Activated CD4-positive, alpha-beta T cell treated with anti-CD3 and anti-CD28 coated beads for 24 hours (primary cell): Measurements from ENCODE around the gene RPL37.
"Not testable (repeated sequence)": the region's sequence is repeated elsewhere in the genome, so short reads cannot be mapped to it uniquely, and the experiment has no call there.

Source experiments
- DNase-seq, 2 donors: peaks; one replicate each; pipeline ENCODE4 v3.0.0-alpha.2; 2020; ENCODE audit warnings: low read depth in 2 of 2

RPL37 gene

GRCh38 chr5:40834849-40835787 is at the start of gene RPL37:
Gene RPL37 (minus strand): TSS chr5:40835222. CDS start chr5:40835185, 37 bp downstream.
- peak; percentile 80 to 85 for DNase-seq

DNA sequence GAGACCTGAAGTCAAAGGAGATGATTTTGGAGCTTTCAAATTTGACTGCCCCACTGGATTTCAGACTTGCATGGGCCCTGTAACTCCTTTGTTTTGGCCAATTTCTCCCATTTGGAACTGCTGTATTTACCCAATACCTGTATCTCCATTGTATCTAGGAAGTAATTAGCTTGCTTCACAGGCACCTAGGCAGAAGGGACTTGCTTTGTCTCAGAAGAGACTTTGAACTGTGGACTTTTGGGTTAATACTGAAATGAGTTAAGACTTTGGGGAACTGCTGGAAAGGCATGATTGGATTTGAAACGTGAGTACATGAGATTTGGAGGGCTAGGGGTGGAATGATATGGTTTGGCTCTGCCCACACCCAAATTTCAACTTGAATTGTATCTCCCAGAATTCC is 48.0 kb upstream of the RPL37 start:
- not testable (repeated sequence) for DNase-seq

GRCh38 chr5:40882291-40882690 is 47.3 kb upstream of the RPL37 start:
- no peak for DNase-seq

DNA sequence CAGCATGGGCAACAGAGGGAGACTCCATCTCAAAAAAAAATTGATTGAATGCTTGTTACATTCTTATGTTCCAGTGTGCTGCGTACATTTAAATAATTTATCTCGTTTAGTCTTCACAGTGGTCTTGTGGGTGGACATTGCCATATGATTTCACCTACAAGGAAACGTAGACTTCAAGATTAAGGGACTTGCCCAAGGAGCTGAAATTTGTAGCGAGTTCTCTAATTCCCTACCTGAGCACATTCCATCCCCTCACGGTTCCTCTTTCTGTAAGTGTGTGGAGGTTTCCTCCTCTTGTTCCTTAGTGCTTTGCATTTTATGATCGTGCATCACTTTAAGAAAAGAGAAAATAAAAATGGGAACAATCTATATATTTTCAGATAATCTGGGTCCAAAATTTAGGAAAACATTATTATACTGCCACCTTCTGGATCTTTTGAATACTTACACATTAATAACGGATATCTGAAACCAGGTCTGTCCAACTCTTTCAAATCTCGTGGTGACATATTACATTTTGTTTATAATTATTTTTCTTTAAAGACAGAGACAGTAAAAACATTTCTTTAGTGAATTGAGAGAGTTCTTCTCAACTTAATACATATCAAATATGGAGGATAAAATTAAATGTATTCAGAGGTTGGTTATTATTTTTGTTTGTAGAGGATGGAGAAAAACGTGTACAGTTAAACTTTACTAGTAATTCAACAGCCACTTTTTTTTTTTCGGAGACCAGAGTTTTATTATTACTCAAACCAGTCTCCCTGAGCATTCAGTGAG is 44.3 kb upstream of the RPL37 start:
- no peak for DNase-seq

DNA sequence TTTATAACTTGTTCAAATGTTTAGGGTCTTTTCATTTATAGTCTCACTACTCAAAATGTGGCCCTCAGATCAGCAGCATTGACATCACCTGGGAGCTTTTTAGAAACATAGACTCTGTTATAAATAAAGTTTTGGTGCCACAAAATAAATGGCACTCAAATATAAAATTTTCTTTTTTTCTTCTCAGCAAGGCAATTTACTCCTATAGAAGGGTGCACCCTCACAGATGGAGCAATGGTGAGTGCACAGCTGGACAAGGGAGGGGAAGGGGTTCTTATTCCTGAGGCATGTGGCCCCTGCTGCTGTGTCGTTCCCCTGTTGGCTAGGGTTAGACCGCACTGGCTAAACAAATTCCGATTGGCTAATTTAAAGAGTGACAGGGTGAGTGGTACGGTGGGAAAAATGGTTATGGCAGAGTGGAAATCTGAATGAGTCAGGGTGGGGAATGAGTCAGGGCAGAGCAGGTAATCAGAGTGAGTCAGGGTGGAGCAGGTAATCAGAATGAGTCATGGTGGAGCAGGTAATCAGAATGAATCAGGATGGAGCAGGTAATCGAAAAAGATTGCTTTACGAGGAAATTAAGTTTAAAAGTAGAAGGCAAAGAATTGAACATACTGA is 42.5 kb upstream of the RPL37 start:
- DNase-seq: peak in 1 of 2 donors; percentile 2

- no peak for DNase-seq
Observed at GRCh38 chr5:40875958-40876357, 40.9 kb upstream of the RPL37 start.

- no peak for DNase-seq
Observed at GRCh38 chr5:40873286-40873880, 38.4 kb upstream of the RPL37 start.

GRCh38 chr5:40872253-40872652 is 37.2 kb upstream of the RPL37 start:
- not testable (repeated sequence) for DNase-seq

DNA sequence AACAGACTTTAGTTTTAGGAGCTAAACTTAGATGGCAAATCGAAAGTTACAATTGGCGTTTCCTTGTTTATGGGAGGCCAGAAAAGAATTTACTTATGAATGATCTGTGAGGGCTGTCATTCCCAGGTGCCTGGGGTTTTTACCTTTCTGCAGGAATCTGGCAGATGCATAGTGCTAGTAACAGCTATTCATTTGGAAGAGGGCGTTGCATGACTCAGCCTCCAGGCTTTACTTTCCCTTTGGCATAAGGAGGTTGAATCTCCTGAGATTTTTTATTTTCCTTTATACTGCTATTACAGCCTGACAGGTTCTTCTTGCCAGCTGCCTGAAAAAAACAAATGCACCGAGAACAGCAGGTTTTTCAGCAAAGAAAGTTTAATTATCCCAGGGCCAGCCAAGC is 36.2 kb upstream of the RPL37 start:
- no peak for DNase-seq

GRCh38 chr5:40869384-40869783 is 34.4 kb upstream of the RPL37 start:
- DNase-seq: no peak

- no peak for DNase-seq
Observed at GRCh38 chr5:40866844-40867243, 31.8 kb upstream of the RPL37 start.

GRCh38 chr5:40865004-40865403 is 30.0 kb upstream of the RPL37 start:
- not testable (repeated sequence) for DNase-seq

DNA sequence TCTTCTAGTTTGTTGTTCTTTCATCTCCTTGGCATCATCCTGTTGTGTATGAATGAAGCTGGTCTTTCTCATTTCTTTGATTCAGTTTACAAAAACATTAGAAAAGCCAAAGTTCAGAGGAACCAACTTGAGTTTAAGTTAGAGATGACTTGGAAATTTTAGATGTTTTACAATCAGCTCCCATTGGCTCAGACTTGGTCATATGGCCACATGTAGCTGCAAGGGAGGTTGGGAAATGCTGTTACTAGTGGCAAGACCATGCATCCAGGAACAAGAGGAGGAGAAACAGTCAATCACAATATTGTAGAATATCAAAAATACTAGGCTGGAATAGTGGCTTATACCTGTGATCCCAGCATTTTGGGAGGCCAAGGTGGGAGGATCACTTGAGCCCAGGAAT is 25.7 kb upstream of the RPL37 start:
- DNase-seq: no peak

DNA sequence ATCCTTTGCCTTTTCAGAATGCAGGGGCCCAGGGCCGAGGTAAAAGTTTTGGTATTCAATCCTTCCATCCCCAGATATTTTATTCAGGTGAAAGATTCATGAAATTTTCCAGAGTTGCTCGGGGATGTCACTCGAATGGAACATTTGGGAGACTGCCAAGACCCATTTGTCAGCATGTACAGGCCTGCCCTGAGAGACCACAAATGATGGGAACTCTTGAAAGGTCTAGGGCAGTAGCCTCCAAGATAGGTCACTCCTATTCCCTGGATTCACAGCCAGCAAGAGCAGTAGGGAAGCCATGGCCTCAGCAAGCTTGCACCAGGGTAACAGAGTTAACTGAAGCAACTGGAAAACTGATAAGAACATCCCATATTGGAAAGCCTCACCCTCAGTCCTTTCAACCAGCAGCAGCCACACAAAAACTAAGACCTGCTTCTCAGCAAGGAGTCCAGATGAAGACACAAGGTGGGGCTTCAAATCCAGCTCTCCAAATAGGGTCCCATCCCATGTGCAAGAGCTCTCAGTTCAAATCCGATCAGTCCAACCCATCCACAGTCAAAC is 18.7 kb upstream of the RPL37 start:
- no peak for DNase-seq

DNA sequence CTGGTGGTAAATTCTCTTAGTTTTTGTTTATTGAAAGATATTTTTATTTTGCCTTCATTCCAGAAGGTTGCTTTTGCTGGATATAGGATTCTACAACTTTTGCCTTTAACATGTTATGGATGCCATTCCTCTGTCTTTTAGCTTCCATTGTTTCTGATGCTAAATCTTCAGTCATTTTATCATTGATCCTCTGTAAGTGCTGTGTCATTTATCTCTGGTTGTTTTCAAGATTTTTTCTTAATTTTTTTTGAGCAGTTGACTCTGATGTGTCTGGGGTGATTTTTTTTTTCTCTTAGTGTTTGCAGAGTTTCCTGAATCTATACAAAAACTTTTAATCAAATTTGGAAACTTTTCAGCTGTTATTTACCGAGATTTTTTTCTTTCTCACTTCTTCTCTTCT is 12.5 kb upstream of the RPL37 start:
- no peak for DNase-seq

DNA sequence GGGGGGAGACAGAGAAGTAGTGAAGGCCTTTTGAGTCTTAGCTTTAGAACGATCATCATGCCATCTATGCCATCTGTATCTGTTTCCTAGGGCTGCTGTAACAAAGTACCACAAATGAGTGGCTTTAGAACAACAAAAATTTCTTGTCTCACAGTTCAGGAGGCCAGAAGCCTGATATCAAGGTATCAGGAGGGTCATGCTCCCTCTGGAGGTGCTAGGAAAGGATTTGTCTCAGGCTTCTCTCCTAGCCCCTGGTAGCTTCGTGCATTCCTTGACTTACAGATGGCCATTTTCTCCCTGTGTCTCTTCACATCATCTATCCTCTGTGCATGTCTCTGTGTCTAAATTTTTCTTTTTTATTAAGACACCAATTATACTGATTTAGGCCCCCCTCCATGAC is 11.3 kb upstream of the RPL37 start:
- DNase-seq: no peak

DNA sequence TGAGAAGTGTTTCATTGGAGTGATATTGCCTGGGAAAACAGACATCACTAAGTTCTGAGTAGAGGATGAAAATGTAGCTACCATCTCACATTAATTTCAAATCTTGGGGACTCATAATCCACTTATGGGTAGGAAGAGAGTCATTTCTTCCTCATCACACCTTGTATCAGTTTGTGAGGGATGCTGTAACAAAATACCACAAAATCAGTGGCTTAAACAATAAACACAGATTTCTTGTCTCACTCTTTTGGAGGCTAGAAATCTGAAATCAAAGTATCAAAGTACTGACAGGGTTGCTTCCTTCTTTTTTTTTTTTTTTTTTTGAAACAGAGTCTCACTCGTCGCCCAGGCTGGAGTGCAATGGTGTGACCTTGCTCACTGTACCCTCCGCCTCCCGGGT is 9.5 kb upstream of the RPL37 start:
- no peak for DNase-seq

DNA sequence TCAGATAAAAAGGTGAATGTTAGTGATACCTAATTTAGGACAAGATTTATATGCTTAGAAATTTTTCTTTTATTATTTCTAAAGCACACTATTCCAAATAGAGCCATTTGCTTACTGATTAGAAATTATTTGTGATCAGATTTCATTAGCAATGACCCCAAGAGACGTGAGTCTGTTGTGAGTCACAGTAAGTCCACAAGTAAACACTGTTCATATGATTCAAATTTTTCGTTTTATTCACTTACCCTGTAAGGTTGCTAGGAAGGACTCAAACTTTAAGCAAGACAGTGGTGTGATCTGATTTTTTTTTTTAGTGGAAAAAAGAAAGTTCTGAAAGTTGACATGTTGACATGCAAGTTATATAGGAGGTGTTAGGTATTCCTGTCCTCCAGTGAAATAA is 7.3 kb upstream of the RPL37 start:
- DNase-seq: no peak

DNA sequence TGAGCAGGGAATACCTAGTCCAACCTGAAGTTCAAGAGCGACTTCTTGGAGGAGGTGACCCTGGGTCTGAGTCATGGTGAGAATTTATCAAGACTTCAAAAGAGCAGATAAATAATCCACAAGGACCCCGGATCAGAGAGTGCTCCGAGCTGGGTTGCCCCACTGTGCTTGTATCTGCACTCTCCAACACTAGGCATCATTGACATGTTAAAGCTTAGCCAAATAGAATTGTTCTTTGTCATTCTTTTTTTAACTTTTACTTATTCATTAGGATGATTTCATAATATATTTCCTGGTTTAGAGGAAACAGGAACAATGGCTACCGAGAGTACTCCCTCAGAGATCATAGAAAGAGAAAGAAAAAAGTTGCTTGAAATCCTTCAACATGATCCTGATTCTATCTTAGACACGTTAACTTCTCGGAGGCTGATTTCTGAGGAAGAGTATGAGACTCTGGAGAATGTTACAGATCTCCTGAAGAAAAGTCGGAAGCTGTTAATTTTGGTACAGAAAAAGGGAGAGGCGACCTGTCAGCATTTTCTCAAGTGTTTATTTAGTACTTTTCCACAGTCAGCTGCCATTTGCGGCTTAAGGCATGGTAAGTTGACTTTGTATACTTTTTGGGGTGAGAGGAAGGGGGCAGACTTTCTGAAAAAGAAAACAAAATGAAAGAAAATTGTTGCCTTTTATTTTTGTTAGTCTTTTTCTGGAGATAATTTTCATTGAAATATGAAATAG is 6.2 kb upstream of the RPL37 start, which contains the start of gene CARD6:
Gene CARD6, plus strand, starts transcription at position 300 of the 738 bp plus-strand sequence. Its CDS starts 16 bp downstream, at position 316.
- no peak for DNase-seq

DNA sequence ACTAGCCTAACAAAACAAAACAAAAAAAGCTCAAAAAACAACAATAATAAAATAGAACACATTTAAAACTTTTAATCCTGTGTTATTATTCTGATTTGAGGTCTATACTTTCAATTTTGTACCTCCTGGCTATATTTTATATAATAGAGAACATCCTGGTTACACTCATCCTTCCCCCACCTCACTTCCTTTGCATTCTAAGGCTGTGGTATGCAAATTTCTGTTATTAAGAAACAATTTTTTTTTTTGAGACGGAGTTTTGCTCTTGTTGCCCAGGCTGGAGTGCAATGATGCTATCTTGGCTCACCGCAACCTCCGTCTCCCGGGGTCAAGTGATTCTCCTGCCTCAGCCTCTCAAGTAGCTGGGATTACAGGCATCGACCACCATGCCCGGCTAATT is 3.1 kb upstream of the RPL37 start:
- no peak for DNase-seq

GRCh38 chr5:40834391-40834848 is 602 bp downstream of the RPL37 start:
- no peak for DNase-seq
